GM18519 (cell line): ENCODE measurements around the gene TP53TG3B.
"Not testable (repeated sequence)": the region's sequence is repeated elsewhere in the genome, so short reads cannot be mapped to it uniquely, and the experiment has no call there.

Source experiments
- ATAC-seq: cut with Tn5 transposase; IDR thresholded peaks from one replicate; pipeline ENCODE4 v1.9.1; 2021; ENCODE audit warnings: mild to moderate bottlenecking, moderate library complexity; ENCODE audit not compliant: unreplicated experiment, low FRiP score

The TP53TG3B gene

DNA sequence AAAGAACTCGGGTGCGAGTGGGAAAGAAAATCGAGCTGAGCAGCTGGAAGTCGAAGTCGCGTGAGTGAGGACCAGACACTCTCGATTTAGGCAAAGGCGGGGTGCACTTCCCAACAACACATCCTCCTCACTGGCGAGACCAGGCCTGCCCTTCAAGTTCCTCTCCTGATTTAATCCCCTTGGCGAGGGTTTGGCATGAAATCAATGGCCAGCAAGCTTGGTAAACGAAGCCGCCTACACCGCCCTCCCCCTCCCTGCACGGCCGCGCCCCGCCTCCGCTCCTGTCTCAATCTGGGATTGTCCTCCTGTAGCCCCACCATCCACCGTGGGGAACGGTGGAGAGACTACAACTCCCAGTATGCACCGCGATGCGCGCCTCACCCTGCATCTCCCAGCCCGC is at the start of gene TP53TG3B:
Gene TP53TG3B (plus strand): TSS at position 301 of the 400 bp plus-strand sequence. CDS start 68 bp downstream, at position 369.
- ATAC-seq = not testable (repeated sequence)

DNA sequence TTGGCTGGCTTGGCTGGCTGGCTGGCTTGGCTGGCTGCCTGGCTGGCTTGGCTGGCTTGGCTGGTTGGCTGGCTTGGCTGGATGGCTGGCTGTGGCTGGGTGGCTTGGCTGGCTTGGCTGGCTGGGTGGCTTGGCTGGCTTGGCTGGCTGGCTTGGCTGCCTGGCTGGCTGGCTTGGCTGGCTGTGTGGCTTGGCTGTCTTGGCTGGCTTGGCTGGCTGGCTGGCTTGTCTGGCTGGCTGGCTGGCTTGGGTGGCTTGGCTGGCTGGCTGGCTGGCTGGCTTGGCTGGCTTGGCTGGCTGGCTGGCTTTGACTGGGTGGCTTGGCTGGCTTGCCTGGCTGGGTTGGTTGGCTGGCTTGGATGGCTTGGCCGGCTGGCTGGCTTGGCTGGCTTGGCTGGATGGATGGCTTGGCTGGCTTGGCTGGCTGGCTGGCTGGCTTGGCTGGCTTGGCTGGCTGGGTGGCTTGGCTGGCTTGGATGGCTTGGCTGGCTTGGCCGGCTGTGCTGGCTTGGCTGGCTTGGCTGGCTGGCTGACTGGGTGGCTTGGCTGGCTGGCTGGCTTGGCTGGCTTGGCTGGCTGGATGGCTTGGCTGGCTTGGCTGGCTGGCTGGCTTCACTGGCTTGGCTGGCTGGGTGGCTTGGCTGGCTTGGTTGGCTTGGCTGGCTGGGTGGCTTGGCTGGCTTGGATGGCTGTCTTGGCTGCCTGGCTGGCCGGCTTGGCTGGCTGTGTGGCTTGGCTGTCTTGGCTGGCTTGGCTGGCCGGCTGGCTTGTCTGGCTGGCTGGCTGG is 24.2 kb upstream of the TP53TG3B start:
- ATAC-seq = not testable (repeated sequence)

- not testable (repeated sequence) for ATAC-seq
Observed at GRCh38 chr16:33337627-33338542, 22.8 kb upstream of the TP53TG3B start.

DNA sequence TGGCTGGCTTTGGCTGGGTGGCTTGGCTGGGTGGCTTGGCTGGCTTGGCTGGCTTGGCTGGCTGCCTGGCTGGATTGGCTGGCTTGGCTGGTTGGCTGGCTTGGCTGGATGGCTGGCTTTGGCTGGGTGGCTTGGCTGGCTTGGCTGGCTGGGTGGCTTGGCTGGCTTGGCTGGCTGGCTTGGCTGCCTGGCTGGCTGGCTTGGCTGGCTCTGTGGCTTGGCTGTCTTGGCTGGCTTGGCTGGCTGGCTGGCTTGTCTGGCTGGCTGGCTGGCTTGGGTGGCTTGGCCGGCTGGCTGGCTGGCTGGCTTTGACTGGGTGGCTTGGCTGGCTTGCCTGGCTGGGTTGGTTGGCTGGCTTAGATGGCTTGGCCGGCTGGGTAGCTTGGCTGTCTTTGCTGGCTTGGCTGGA is 22.1 kb upstream of the TP53TG3B start:
- ATAC-seq = not testable (repeated sequence)

DNA sequence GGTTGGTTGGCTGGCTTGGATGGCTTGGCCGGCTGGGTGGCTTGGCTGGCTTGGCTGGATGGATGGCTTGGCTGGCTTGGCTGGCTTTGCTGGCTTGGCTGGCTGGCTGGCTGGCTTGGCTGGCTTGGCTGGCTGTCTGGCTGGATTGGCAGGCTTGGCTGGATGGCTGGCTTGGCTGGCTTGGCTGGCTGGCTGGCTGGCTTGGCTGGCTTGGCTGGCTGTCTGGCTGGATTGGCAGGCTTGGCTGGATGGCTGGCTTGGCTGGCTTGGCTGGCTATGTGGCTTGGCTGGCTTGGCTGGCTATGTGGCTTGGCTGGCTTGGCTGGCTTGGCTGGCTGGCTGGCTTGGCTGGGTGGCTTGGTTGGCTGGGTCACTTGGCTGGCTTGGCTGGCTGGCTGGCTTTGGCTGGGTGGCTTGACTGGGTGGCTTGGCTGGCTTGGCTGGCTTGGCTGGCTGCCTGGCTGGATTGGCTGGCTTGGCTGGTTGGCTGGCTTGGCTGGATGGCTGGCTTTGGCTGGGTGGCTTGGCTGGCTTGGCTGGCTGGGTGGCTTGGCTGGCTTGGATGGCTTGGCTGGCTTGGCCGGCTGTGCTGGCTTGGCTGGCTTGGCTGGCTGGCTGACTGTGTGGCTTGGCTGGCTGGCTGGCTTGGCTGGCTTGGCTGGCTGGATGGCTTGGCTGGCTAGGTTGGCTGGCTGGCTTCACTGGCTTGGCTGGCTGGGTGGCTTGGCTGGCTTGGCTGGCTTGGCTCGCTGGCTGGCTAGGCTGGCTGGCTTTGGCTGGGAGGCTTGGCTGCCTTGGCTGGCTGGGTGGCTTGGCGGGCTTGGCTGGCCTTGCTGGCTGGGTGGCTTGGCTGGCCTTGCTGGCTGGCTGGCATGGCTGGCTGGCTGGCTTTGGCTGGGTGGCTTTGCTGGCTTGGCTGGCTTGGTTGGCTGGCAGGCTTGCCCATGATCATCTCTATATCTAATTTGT is 21.3 kb upstream of the TP53TG3B start:
- ATAC-seq = not testable (repeated sequence)
